GM23338 (cell line): ENCODE results near the gene PIEZO2. TPM values are rescaled to one million over a fixed set of nuclear protein-coding genes. Genes with fewer than 3 reads are reported as not detected.

Source experiments
- ATAC-seq: fragments of 200-7000 bp; cut with Tn5 transposase; 3 replicates; pipeline ENCODE4 v1.9.1; 2020
- DNase-seq: peaks from one replicate; pipeline ENCODE4 v3.0.0-alpha.2; 2015; ENCODE audit warnings: low spot score
- H2AFZ ChIP-seq: fragments of 200-600 bp; sonication (generic); 2 replicates; pipeline ENCODE4 v1.8.0; 2016; ENCODE audit warnings: antibody characterized with exemption, mild to moderate bottlenecking, moderate library complexity
- H3F3A ChIP-seq: fragments of 200-600 bp; sonication (generic); replicated peaks from 2 replicates; pipeline ENCODE4 v1.8.0; 2017; ENCODE audit warnings: antibody characterized with exemption, mixed run types, low read depth
- H3K27ac ChIP-seq: fragments of 200-600 bp; sonication (generic); 2 replicates; pipeline ENCODE4 v1.6.1; 2016; ENCODE audit warnings: low read depth
- H3K27me3 ChIP-seq: fragments of 200-600 bp; sonication (generic); 2 replicates; pipeline ENCODE4 v1.8.0; 2016; ENCODE audit warnings: mild to moderate bottlenecking, mixed run types, moderate library complexity; ENCODE audit not compliant: insufficient read depth
- H3K36me3 ChIP-seq: fragments of 200-600 bp; sonication (generic); 2 replicates; pipeline ENCODE4 v1.8.0; 2016; ENCODE audit warnings: mild to moderate bottlenecking; ENCODE audit not compliant: insufficient read depth
- H3K4me1 ChIP-seq: fragments of 200-600 bp; sonication (generic); 2 replicates; pipeline ENCODE4 v1.8.0; 2016; ENCODE audit warnings: mild to moderate bottlenecking, moderate library complexity; ENCODE audit not compliant: insufficient read depth
- H3K4me2 ChIP-seq: fragments of 200-600 bp; sonication (generic); 2 replicates; pipeline ENCODE4 v1.7.1; 2017; ENCODE audit warnings: mixed run types
- H3K4me3 ChIP-seq: fragments of 200-600 bp; sonication (generic); 2 replicates; pipeline ENCODE4 v1.6.1; 2016; ENCODE audit warnings: mixed run types
- H3K79me2 ChIP-seq: fragments of 200-600 bp; sonication (generic); replicated peaks from 2 replicates; pipeline ENCODE4 v1.8.0; 2017; ENCODE audit warnings: mild to moderate bottlenecking; ENCODE audit not compliant: insufficient read depth
- H3K9me2 ChIP-seq: fragments of 200-600 bp; sonication (generic); 2 replicates; pipeline ENCODE4 v1.8.0; 2017; ENCODE audit not compliant: insufficient read depth
- H4K20me1 ChIP-seq: fragments of 200-600 bp; sonication (generic); replicated peaks from 2 replicates; pipeline ENCODE4 v1.8.0; 2017; ENCODE audit warnings: mild to moderate bottlenecking; ENCODE audit not compliant: insufficient read depth
- H3K27ac Mint-ChIP-seq: 2 replicates; pipeline ENCODE4 v1.8.0; 2020; ENCODE audit warnings: inconsistent platforms, mild to moderate bottlenecking, moderate library complexity, mixed read lengths
- H3K27me3 Mint-ChIP-seq: 3 replicates; pipeline ENCODE4 v1.8.0; 2022; ENCODE audit warnings: low read depth, mild to moderate bottlenecking, moderate library complexity, mixed read lengths, inconsistent platforms; ENCODE audit not compliant: insufficient read depth, poor library complexity
- H3K36me3 Mint-ChIP-seq: 3 replicates; pipeline ENCODE4 v1.8.0; 2021; ENCODE audit warnings: low read depth, mild to moderate bottlenecking, inconsistent platforms, moderate library complexity, mixed read lengths
- H3K4me1 Mint-ChIP-seq: 3 replicates; pipeline ENCODE4 v1.8.0; 2020; ENCODE audit warnings: mild to moderate bottlenecking, inconsistent platforms, mixed read lengths
- H3K4me3 Mint-ChIP-seq: 3 replicates; pipeline ENCODE4 v1.8.0; 2021; ENCODE audit warnings: moderate library complexity, mild to moderate bottlenecking, inconsistent platforms, mixed read lengths
- H3K9me3 Mint-ChIP-seq: 3 replicates; pipeline ENCODE4 v1.8.0; 2020; ENCODE audit warnings: moderate library complexity, mild to moderate bottlenecking, inconsistent platforms, mixed read lengths
- CTCF ChIP-seq, 2 experiments: fragments of 200-600 bp in 1 of 2; sonication (generic) in 1 of 2; conservative IDR thresholded peaks; 2 replicates each; pipeline versions ENCODE4 v1.5.1 to v1.6.1; 2016 to 2017; ENCODE audit warnings: antibody characterized with exemption in 2 of 2, low read depth in 2 of 2, mild to moderate bottlenecking in 2 of 2, moderate library complexity in 1 of 2
- EZH2phosphoT487 ChIP-seq: fragments of 200-600 bp; sonication (generic); IDR thresholded peaks from one replicate; pipeline ENCODE4 v1.8.1; 2018; ENCODE audit warnings: antibody characterized with exemption; ENCODE audit not compliant: unreplicated experiment
- NANOG ChIP-seq: IDR thresholded peaks from 2 replicates; pipeline ENCODE4 v1.6.1; 2016; ENCODE audit warnings: antibody characterized with exemption, borderline replicate concordance
- POLR2AphosphoS5 ChIP-seq: IDR thresholded peaks from 2 replicates; pipeline ENCODE4 v1.6.1; 2016; ENCODE audit warnings: antibody characterized with exemption, low read depth
- REST ChIP-seq: IDR thresholded peaks from one replicate; pipeline ENCODE4 v1.6.1; 2018; ENCODE audit warnings: antibody characterized with exemption; ENCODE audit not compliant: unreplicated experiment
- ZNF114 ChIP-seq: fragments of 250-450 bp; sonication (Bioruptor Pico); IDR thresholded peaks from 2 replicates; pipeline ENCODE4 v1.5.0; 2020; ENCODE audit warnings: mild to moderate bottlenecking, moderate library complexity
- ZNF331 ChIP-seq: fragments of 250-450 bp; sonication (Bioruptor Pico); IDR thresholded peaks from 2 replicates; pipeline ENCODE4 v1.5.0; 2020; ENCODE audit warnings: low read depth, mild to moderate bottlenecking, moderate library complexity
- polyA plus RNA-seq: library from polyadenylated mRNA; unstranded; fragments of >200 nt; fragmentation: Nextera tagmentation; extraction: Ambion mirVana; gene quantifications from 2 replicates; pipeline ENCODE4 v1.2.1, GENCODE V29; 2016
- total RNA-seq: library from RNA; depleted of rRNA; stranded (reverse); fragments of >200 nt; shearing (Covaris generic); gene quantifications from 2 replicates; pipeline ENCODE4 v1.2.3, GENCODE V29; 2014
- TF ChIP-seq, protein P1 (sequence below): IDR thresholded peaks from 2 replicates; pipeline ENCODE4 v1.6.1; 2016; ENCODE audit warnings: antibody characterized with exemption
- TF ChIP-seq, protein P2 (sequence below): fragments of 250-450 bp; sonication (Bioruptor Pico); IDR thresholded peaks from 2 replicates; pipeline ENCODE4 v1.5.0; 2020; ENCODE audit warnings: mild to moderate bottlenecking, moderate library complexity

PIEZO2 gene
- total and polyA plus RNA-seq, 2 experiments from 2014 or later = 4.8 to 8.2 TPM

- H3K9me2 ChIP-seq = no peaks in the 10 kb centered on the region
- Mint-ChIP-seq H3K9me3 (no peaks in the 10 kb centered on the region), H3K27me3 (peaks cover 5% of the 10 kb centered on the region), H3K27ac (no peak overlapping the region), H3K4me1 (peaks cover 6% of the 10 kb centered on the region; the same call in 2 of the 3 replicates), H3K36me3 (peaks cover 2% of the 10 kb centered on the region; the same call in 1 of the 3 replicates), H3K4me3 (no peak overlapping the region)
- no peaks in the 10 kb centered on the region for H3K36me3 ChIP-seq
- H3K27me3 ChIP-seq = no peaks in the 10 kb centered on the region
- no peaks in the 10 kb centered on the region for H3F3A ChIP-seq
- no peak for ATAC-seq
- no peaks in the 10 kb centered on the region for H3K4me1 ChIP-seq
- no peak overlapping the region for H3K4me2 ChIP-seq
- no peak overlapping the region for H2AFZ ChIP-seq
- H3K79me2 ChIP-seq = no peaks in the 10 kb centered on the region
- 0 out of 2 replicates have a peak, but pooled peaks cover 3% of the 10 kb centered on the region for H4K20me1 ChIP-seq
- no peak overlapping the region for H3K4me3 ChIP-seq
- no peak overlapping the region for H3K27ac ChIP-seq
- TF ChIP-seq ZNF114 (no peak), CTCF (conservative IDR thresholded peaks at IDR 0.05; ENCODE audit: low read depth in 2 of 2) (no peak), ZNF331 (CRISPR knock-in tag) (no peak), REST (no peak), EZH2phosphoT487 (no peak), NANOG (no peak), POLR2AphosphoS5 (no peak)
- TF ChIP-seq, protein P1, sequence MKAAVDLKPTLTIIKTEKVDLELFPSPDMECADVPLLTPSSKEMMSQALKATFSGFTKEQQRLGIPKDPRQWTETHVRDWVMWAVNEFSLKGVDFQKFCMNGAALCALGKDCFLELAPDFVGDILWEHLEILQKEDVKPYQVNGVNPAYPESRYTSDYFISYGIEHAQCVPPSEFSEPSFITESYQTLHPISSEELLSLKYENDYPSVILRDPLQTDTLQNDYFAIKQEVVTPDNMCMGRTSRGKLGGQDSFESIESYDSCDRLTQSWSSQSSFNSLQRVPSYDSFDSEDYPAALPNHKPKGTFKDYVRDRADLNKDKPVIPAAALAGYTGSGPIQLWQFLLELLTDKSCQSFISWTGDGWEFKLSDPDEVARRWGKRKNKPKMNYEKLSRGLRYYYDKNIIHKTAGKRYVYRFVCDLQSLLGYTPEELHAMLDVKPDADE = no peak
- TF ChIP-seq, protein P2, sequence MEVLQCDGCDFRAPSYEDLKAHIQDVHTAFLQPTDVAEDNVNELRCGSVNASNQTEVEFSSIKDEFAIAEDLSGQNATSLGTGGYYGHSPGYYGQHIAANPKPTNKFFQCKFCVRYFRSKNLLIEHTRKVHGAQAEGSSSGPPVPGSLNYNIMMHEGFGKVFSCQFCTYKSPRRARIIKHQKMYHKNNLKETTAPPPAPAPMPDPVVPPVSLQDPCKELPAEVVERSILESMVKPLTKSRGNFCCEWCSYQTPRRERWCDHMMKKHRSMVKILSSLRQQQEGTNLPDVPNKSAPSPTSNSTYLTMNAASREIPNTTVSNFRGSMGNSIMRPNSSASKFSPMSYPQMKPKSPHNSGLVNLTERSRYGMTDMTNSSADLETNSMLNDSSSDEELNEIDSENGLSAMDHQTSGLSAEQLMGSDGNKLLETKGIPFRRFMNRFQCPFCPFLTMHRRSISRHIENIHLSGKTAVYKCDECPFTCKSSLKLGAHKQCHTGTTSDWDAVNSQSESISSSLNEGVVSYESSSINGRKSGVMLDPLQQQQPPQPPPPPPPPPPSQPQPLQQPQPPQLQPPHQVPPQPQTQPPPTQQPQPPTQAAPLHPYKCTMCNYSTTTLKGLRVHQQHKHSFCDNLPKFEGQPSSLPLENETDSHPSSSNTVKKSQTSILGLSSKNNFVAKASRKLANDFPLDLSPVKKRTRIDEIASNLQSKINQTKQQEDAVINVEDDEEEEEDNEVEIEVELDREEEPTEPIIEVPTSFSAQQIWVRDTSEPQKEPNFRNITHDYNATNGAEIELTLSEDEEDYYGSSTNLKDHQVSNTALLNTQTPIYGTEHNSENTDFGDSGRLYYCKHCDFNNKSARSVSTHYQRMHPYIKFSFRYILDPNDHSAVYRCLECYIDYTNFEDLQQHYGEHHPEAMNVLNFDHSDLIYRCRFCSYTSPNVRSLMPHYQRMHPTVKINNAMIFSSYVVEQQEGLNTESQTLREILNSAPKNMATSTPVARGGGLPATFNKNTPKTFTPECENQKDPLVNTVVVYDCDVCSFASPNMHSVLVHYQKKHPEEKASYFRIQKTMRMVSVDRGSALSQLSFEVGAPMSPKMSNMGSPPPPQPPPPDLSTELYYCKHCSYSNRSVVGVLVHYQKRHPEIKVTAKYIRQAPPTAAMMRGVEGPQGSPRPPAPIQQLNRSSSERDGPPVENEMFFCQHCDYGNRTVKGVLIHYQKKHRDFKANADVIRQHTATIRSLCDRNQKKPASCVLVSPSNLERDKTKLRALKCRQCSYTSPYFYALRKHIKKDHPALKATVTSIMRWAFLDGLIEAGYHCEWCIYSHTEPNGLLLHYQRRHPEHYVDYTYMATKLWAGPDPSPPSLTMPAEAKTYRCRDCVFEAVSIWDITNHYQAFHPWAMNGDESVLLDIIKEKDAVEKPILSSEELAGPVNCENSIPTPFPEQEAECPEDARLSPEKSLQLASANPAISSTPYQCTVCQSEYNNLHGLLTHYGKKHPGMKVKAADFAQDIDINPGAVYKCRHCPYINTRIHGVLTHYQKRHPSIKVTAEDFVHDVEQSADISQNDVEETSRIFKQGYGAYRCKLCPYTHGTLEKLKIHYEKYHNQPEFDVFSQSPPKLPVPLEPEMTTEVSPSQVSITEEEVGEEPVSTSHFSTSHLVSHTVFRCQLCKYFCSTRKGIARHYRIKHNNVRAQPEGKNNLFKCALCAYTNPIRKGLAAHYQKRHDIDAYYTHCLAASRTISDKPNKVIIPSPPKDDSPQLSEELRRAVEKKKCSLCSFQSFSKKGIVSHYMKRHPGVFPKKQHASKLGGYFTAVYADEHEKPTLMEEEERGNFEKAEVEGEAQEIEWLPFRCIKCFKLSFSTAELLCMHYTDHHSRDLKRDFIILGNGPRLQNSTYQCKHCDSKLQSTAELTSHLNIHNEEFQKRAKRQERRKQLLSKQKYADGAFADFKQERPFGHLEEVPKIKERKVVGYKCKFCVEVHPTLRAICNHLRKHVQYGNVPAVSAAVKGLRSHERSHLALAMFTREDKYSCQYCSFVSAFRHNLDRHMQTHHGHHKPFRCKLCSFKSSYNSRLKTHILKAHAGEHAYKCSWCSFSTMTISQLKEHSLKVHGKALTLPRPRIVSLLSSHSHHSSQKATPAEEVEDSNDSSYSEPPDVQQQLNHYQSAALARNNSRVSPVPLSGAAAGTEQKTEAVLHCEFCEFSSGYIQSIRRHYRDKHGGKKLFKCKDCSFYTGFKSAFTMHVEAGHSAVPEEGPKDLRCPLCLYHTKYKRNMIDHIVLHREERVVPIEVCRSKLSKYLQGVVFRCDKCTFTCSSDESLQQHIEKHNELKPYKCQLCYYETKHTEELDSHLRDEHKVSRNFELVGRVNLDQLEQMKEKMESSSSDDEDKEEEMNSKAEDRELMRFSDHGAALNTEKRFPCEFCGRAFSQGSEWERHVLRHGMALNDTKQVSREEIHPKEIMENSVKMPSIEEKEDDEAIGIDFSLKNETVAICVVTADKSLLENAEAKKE (CRISPR knock-in tag) = no peak
- DNase-seq = no peak
Measured at GRCh38 chr18:10901329-10901728, 248.0 kb downstream of the PIEZO2 start.
